NCI-H2107 (cell line): ENCODE measurements around the gene NR4A1.

ENCODE experiments used
- DNase-seq: peaks from one replicate; lab custom pipeline; 2025; lab: John Stamatoyannopoulos, UW

Gene NR4A1

DNA sequence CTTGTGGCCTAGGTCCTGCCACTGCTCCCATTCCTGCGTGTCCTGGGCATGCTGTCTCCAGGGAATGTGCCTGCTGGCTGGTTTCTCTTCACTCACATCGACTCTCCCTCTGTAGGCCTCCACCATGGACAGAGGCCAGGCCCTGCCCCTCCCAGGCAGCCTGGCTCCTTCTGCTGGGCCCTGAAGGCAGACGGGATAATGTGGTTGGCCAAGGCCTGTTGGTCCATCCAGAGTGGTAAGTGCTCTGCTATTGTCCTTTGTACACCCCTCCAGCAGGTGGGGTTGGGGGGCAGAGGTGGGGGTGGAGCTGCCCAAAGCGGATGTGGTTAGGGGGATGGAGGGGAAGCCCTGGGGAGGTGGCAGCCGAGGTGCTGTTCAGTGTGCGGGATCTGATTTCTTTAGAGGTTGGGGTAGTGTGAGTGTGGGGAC lies 9.5 kb upstream of the NR4A1 start:
- no peak for DNase-seq

DNA sequence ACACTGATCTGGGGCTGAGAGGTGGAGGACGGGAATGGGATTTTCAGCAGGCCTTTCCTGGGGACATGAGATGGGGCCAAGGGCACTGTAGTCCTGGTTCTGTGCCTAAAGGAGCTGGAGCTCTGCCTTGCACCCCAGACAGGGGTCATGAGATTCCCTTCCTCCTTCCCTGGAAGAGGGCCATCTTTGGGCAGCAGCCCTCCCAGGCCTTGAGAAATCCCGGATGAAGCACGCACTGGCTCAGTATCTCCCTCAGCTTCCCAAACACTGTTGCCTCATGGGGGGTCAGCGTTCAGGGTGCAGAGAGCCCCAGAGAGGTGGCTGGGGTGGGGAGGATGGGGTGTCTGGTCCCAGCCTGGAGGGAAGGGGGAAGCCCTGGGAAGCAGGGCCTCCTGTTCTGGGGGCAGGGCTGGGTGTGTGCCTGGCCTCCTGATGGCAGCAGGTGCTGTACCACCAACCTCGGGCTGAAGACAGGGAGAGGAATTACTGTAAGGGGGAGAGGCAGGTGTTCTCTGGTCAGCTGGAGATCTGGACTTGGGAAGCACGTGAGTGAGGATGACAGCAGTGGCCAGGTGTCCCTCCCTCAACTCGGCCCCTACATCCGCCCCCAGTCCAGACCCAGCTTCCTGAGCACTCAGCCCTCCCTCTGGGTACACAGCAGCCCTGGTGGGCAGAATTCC lies 8.4 kb upstream of the NR4A1 start:
- no peak for DNase-seq

DNA sequence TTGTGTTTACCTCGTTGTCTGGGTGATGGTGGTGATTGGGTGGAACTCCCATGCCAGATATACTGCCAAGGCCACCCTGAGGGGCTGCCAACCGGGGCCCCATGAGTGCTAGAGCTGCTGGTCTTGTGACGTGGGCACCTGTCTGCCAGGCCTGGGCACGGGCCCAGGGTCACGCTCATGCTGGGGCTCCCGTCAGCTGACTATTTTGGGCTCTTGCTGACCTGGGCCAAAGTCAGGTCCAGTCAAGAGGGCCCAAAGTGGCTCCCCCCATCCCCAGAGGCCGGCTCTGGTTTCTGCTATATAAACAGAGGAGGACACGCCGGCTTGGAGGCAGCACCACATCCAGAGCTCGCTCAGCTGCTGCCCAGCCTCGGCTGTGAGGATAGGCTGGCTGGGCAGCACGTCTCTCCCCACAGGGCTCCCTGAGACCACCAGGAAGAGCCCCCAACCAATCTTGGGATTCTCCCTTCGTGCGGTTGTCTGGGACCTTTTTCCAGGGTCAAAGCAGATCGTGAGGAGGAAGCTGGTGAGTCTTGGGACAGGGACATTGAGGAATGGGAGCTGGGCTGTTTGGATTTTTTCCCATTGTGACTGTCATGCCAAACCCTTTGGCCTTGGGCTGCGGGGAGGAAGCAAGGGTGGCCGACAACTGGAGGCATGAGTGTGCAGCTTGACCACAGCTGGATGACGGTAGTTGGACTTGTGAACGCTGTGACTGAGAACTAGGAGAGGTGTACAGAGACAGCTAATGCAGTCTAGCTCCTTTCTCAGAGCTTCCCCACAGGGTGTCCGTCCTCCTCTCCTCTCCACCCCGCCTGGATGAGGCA lies 7.6 kb upstream of the NR4A1 start:
- DNase-seq: no peak

DNA sequence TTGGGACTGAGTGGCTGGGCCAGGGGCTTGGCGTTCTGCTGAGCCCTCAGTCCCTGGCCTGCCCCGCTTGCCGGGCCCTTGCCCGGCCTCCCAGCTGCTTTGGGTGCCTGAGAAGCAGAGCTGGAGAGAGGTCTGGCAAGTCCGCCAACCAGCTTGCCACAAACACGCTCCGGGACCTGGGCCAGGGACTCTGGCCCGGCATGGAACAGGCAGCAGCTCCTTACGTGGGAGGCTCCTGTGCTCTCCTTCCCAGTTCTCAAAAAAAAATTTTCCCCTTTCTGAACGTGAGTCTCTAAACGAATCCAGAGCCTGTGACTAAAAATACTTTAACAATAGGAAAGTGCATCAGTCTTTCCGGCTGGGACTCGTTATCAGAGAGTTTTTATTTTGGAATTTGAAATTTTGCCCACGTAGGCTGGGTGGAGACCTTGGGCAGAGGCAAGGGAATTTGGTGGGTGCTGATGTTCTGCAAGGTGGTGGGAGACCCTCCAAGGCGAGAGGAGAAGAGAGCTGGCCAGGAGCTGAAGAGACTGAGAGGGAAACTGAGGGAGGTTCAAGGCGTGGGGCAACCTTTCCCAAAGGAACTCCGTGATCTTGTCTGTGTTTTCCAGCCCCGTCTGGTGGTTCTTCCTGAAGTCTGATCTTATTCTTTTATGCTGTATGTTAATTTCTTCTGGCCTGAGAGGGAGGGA lies 6.8 kb upstream of the NR4A1 start:
- DNase-seq: no peak

DNA sequence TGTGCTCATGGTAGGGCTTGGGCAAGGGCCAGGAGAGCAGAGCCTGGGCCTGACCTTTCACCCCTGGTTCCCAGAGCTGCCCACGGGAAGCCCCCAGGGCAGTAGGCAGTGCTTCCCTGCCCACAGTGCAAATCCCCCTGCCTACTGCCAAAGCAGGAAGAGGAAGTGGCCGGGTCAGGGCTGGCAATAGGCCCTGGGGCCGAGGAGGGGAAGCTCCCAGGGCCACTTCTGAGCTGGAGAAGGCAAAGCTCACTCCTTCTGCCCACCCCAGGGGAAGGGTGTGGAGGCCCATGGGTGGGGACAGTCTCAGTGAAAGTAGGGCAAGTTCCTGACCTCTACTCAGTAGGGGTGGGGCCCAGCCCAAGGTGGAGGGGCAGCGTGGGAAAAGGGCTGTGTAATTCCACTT lies 5.4 kb upstream of the NR4A1 start:
- no peak for DNase-seq

DNA sequence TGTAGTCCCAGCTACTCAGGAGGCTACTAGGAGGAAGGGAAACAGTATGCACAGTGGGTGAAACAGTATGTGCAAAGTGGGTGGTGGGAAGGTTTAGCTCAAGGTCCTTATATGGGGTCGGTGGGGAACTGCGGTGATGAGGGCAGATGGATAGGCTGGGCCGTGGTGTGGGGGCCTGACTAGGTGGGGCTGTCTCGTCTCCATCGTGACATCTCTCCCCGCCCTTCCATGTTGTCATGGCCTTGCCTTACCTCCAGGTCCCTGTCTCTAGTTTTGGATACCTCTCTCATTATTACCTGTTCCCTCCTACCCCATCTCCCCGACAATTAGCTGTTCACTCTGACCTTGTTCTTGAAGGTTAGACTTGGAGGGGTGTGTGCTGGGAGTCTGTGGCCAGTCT lies 4.4 kb upstream of the NR4A1 start:
- DNase-seq: no peak

DNA sequence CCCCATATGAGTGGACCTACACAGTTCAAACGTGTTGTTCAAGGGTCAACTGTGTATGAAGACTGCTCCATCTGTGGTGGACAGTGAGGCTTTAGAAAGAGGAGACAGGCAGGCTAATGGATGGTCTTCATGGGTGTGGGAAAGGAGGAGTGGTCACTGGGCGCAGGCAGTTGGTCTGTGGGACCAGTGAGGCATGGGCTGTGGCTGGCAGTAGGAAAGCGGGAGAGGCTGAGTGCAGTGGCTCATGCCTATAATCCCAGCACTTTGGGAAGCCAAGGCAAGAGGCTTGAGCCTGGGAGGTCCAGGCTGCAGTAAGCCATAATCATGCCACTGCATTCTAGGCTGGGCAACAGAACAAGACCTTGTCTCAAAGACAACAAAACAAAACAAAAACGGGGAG lies 2.0 kb upstream of the NR4A1 start:
- no peak for DNase-seq

DNA sequence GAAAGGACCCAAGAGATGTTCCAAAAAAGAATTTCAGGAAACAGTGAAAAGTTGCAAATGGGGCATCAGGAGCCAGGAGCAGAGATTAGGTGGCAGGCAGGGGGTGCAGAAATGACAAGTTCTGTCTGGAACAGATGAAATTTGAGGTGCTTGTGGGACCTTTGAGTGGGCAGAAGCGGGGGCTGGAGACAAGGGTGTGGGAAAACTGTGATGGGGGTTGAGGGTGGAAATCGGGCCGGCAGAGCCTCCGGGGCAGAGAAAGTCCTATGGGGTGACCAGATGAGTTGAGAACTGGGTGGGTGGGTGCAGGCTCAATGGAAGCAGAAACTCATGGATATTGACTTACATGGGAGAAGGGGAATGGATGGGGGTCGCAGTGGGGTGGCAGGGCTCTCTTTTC lies 1.6 kb upstream of the NR4A1 start:
- DNase-seq: no peak

DNA sequence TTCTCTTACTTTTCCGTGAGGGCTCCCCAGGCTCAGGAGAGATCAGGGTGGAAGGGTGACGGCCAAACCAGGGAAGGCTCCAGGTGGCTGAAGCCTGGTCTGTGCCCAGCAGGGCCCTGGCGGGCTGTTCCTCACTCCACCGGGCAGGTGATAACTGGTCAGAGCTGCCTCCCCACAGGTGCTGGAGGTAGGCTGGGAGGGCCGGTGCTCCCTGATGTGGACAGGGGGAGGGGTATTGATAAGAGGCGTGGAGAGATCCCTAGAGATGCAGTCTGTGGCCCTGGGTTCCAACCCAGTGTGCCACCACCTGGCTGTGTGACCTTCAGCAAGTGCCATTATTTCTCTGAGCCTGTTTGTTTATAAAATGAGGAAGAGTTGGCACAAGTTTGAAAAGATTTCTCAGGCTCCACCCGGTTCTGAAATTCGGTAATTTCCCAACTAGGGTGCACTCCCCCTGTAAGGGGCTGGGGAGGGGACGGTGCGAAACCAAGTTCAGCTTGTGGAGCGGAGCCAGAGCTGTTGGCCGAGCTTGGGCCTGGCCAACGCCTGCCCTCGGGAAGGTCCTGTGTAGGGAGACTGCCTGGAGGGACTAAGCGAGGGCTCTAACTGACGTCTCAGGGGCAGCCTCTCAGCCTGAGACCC lies 1.0 kb upstream of the NR4A1 start:
- no peak for DNase-seq

DNA sequence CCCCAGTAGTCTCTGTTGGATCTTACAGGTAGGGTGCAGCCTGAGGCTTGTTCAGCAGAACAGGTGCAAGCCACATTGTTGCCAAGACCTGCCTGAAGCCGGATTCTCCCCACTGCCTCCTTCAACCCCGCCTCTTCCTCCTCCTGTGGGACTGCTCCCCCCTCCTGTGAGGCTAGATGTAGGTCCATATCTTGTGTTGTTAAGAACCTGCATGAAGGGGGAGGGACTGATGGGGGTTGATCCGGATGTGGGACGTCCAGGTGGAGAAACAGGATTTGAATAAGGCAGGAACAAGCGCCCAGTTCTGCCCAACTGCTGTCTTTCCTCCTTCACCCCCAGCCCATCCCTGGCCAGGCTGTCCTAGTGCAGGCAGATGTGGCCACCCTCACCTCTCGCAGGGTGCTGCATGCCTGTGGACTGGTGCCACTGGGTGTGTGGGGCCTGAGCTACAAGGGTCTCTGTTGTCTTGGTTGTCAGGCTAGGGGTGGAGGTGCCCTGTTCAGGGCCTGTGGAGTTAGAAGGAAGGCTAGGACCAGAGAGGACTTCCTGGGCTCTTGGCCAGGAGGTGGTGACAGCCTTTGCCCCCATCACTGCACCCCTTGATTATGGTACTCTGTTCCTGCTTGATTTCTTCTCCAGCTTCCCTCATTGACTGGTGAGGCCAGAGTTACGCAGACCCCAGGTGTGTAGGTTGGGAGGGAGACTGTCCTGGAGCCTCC lies 1.4 kb downstream of the NR4A1 start:
- DNase-seq: no peak

DNA sequence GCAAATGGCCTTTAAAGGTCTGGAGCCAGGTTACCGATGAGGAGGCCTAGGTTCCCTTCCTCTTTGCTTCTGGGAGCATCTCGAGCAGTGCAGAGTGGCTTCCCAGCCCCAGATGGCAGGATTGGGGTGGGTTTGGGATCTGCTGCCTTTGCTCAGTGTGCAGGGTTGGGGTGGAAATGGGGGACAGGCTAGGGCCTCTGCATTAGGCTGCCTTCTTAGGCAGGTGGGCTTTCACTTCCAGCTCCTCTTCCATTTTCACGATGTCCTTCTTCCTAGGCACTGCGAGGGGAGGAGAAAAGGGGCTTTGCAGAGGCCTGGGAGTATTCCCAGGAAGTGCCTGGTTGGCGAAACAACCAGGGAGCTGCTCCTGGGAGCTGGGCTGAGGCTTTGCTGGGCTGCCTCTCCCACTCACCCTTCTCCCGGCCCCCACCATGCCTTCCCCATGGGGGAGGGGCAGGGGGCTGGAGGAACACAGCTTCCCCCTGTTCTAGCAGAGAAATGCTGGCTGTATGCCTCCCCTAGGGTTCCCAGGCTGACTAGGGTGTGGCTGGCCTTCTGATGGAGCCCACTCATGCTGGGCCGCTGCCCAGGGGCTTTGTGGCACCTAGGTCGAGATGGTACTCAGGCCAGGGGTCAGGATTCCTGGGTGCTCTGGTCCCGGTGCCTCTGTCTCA lies 2.4 kb downstream of the NR4A1 start:
- no peak for DNase-seq

DNA sequence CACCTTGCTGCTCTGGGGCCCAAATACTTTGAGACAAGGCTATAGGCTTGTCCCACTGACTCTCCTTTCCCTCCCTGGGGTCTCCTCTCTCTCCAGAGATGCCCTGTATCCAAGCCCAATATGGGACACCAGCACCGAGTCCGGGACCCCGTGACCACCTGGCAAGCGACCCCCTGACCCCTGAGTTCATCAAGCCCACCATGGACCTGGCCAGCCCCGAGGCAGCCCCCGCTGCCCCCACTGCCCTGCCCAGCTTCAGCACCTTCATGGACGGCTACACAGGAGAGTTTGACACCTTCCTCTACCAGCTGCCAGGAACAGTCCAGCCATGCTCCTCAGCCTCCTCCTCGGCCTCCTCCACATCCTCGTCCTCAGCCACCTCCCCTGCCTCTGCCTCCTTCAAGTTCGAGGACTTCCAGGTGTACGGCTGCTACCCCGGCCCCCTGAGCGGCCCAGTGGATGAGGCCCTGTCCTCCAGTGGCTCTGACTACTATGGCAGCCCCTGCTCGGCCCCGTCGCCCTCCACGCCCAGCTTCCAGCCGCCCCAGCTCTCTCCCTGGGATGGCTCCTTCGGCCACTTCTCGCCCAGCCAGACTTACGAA lies 3.1 kb downstream of the NR4A1 start:
- no peak for DNase-seq

DNA sequence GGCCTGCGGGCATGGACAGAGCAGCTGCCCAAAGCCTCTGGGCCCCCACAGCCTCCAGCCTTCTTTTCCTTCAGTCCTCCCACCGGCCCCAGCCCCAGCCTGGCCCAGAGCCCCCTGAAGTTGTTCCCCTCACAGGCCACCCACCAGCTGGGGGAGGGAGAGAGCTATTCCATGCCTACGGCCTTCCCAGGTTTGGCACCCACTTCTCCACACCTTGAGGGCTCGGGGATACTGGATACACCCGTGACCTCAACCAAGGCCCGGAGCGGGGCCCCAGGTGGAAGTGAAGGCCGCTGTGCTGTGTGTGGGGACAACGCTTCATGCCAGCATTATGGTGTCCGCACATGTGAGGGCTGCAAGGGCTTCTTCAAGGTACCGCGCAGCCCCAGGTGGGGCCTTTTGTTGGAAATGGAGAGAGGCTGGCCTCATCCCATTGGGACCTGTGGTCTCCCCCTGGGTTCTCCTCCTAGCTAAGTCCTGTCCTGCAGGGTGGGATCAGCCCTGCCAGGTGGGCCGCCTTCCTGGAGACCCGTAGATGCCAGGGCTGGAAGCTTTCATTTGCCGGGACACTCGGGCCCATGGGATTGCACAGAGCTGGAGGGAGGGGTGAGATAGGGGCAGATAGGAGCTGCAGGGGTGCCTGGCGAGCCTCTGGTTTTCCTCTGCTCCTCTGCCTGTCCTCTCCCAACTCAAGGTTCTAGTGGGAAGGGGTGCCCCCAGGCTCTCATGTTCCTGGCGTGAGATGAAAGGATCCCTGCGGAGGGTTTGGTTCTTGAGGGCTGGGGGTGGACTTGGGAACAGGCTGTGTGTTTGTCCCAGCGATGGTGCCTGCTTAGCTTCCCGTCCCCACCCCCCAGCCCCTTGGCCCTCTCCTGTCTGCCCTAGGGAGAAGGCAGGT lies 3.8 kb downstream of the NR4A1 start:
- DNase-seq: no peak

DNA sequence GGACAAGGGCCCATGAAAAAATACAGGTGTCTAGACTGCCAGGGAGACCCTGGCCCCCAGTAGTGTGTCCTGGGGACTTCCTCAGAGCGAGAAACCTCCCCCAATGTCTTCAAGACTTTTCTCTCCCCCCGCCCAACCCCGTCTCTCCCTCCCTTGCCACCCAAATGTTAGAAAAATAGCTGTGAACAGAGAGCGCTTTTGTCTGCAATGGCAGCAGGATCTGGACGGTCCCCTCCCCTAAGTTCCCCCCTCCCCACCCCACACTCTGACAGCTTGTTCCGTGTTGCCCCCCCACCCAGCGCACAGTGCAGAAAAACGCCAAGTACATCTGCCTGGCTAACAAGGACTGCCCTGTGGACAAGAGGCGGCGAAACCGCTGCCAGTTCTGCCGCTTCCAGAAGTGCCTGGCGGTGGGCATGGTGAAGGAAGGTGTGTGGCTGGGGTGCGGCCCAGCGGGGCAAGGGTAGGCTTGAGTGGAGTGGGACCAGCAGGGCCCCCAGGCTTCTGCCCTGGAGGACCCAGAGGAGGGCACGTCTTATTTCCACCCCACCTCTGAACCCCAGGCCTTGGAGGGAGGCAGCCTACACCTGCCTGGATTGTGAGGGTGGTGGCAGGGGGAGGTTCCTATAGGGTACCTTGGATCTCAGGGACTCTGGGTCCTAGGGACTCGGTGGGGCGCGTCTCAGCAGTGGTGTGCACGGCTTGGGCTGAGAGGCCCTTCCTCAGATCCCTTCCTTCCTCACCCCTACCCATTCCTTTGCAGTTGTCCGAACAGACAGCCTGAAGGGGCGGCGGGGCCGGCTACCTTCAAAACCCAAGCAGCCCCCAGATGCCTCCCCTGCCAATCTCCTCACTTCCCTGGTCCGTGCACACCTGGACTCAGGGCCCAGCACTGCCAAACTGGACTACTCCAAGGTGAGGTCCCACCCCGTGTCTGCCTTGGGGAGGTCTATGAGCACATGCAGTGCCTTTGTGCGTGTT lies 4.8 kb downstream of the NR4A1 start:
- DNase-seq: no peak

DNA sequence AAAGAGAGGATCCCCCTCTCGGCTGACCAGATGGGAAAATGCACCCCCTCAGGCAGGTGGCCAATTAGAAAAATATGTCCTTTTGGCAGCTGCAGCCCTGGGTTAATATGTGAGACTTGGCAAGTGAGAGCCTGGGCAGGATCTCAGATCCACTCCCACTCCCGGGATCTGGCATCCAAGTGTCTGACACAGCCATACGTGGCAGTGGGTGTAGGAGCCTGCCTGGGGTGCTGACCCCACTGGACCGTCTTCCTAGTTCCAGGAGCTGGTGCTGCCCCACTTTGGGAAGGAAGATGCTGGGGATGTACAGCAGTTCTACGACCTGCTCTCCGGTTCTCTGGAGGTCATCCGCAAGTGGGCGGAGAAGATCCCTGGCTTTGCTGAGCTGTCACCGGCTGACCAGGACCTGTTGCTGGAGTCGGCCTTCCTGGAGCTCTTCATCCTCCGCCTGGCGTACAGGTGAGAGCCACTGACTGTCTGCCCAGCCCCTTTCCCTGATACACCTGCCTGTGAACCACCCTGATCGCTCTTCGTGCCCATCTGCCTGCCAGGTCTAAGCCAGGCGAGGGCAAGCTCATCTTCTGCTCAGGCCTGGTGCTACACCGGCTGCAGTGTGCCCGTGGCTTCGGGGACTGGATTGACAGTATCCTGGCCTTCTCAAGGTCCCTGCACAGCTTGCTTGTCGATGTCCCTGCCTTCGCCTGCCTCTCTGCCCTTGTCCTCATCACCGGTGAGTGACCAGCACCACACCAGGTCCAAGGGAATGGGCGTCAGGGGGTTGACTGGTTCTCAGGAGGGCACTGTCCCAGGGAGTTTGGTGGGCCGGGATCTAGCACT lies 5.8 kb downstream of the NR4A1 start:
- DNase-seq: no peak

DNA sequence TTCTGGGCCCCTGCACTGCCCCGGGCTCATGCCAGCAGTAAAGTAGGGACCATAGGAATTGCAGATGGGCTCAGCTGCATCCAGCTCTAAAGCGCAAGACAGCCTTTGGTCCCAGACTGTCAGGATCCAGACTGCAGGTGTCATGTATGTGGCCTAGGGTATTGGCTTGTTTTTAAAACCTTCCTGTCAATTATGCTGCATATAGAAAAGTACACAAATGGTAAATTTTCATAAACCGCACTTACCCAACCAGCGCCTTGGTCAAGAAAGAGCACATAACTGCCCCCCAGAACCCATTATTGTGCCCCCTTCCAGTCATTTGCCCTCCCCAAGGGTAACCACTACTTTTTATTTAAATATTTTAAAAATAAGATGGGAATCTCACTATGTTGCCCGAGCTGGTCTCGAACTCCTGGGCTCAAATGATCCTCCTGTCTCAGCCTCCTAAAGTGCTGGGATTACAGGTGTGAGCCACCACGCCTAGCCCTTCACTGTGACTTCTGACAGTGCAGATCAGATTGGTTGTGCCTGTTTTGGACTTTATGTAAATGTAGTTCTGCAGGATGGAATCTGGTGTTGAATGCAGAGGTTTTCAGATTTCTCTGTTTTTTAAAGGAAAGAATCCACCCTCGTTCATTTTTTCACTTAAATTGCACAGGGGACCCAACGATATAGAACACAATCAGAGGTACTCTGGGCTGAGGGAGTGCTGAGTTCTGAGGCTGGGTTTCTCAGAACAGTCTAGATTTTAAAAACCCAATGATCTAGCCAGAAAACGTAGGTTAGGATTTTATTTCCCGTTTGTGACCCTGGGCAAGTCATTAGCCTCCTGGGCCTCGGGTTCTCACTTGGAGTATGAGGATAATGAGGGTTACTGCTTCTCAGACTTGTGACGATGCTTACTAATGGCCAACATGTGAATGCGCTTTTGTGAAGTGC lies 6.7 kb downstream of the NR4A1 start:
- DNase-seq: no peak
